Testis (tissue), 2 donors: ENCODE results near the gene PIRT.

ENCODE experiments used
- POLR2A ChIP-seq: fragments of 450-650 bp; IDR thresholded peaks from one replicate; pipeline ENCODE4 v1.6.1; 2017; ENCODE audit warnings: antibody characterized with exemption, mild to moderate bottlenecking, moderate library complexity
- TF ChIP-seq, protein P1 (sequence below), 3 experiments: fragments of 450-650 bp in 2 of 3; fragments of 200-600 bp in 1 of 3; sonication (generic) in 1 of 3; IDR thresholded peaks; one replicate each; pipeline ENCODE4 v1.5.1; 2016 to 2019; ENCODE audit warnings: antibody characterized with exemption in 3 of 3, mild to moderate bottlenecking in 2 of 3, moderate library complexity in 1 of 3

DNA sequence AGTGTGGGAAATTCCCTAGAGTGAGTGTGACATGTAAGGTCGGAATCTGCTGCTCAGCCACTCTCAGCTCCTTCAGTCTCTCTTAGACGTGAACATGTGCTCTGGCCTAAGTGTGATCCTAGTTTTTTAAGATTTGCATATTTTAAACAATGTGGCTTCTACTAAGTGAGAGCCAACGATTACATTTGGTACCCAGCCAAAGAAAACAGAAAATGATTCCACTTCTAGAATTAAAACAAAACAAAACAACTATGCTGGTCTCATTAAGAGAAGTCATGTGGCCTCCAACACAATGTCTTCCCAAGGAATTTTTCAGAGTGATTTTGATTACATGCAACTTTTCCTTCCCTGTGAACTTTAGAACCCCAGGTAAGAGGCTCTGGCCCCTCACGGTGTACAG lies 44.1 kb downstream of the PIRT start:
- TF ChIP-seq, protein P1, sequence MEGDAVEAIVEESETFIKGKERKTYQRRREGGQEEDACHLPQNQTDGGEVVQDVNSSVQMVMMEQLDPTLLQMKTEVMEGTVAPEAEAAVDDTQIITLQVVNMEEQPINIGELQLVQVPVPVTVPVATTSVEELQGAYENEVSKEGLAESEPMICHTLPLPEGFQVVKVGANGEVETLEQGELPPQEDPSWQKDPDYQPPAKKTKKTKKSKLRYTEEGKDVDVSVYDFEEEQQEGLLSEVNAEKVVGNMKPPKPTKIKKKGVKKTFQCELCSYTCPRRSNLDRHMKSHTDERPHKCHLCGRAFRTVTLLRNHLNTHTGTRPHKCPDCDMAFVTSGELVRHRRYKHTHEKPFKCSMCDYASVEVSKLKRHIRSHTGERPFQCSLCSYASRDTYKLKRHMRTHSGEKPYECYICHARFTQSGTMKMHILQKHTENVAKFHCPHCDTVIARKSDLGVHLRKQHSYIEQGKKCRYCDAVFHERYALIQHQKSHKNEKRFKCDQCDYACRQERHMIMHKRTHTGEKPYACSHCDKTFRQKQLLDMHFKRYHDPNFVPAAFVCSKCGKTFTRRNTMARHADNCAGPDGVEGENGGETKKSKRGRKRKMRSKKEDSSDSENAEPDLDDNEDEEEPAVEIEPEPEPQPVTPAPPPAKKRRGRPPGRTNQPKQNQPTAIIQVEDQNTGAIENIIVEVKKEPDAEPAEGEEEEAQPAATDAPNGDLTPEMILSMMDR (IDR thresholded peaks at IDR 0.05) = no peak
- no peak for TF ChIP-seq POLR2A
